K562 (cell line): ENCODE data around the gene GAB1. TPM values are rescaled to one million over a fixed set of nuclear protein-coding genes. Genes with fewer than 3 reads are reported as not detected.

Source experiments
- BACH1 ChIP-seq: fragments of 200-800 bp; sonication (Bioruptor generic); IDR thresholded peaks from 2 replicates; pipeline ENCODE4 v1.6.1; 2016; ENCODE audit warnings: missing genetic modification characterization, missing compliant biosample characterization
- DMBX1 ChIP-seq: fragments of 250-450 bp; sonication (Bioruptor Pico); IDR thresholded peaks from 2 replicates; pipeline ENCODE4 v1.8.0; 2022; ENCODE audit warnings: inconsistent platforms, mild to moderate bottlenecking, moderate library complexity, borderline replicate concordance
- GTF2A2 ChIP-seq: IDR thresholded peaks from 2 replicates; pipeline ENCODE4 v1.6.1; 2016; ENCODE audit warnings: mild to moderate bottlenecking, missing genetic modification characterization, missing compliant biosample characterization
- HDAC8 ChIP-seq: fragments of 450-650 bp; IDR thresholded peaks from 2 replicates; pipeline ENCODE4 v1.6.1; 2016; ENCODE audit warnings: mild to moderate bottlenecking, missing genetic modification characterization, moderate library complexity, missing compliant biosample characterization
- HIVEP1 ChIP-seq: fragments of 250-450 bp; sonication (Bioruptor Pico); IDR thresholded peaks from 2 replicates; pipeline ENCODE4 v1.4.0; 2020; ENCODE audit warnings: mild to moderate bottlenecking
- KLF13 ChIP-seq: fragments of 450-650 bp; IDR thresholded peaks from 2 replicates; pipeline ENCODE4 v1.6.1; 2016; ENCODE audit warnings: missing genetic modification characterization, low read depth, mild to moderate bottlenecking, missing compliant biosample characterization, moderate library complexity, borderline replicate concordance
- NFRKB ChIP-seq: fragments of 450-650 bp; IDR thresholded peaks from 2 replicates; pipeline ENCODE4 v1.6.1; 2016; ENCODE audit warnings: low read depth
- NR4A1 ChIP-seq, 2 experiments: fragments of 250-450 bp in 1 of 2; fragments of 450-650 bp in 1 of 2; sonication (Bioruptor Pico) in 1 of 2; IDR thresholded peaks; 2 replicates each; pipeline versions ENCODE4 v1.4.0 to v1.6.1; 2016 to 2020; ENCODE audit warnings: mild to moderate bottlenecking in 2 of 2, missing compliant biosample characterization in 1 of 2, missing genetic modification characterization in 1 of 2, moderate library complexity in 1 of 2
- PHTF2 ChIP-seq: fragments of 250-450 bp; sonication (Bioruptor Pico); IDR thresholded peaks from 2 replicates; pipeline ENCODE4 v1.5.0; 2021; ENCODE audit warnings: mild to moderate bottlenecking
- SMAD3 ChIP-seq: fragments of 450-650 bp; formaldehyde crosslinking; conservative IDR thresholded peaks from 2 replicates; pipeline ENCODE4 v1.4.0; 2020; ENCODE audit warnings: mild to moderate bottlenecking
- STAT5A ChIP-seq: IDR thresholded peaks from 2 replicates; pipeline ENCODE4 v1.6.1; 2012; ENCODE audit warnings: low read length, inconsistent platforms, borderline replicate concordance
- ZNF253 ChIP-seq: fragments of 250-450 bp; sonication (Bioruptor Pico); conservative IDR thresholded peaks from 2 replicates; pipeline ENCODE4 v1.6.1; 2021; ENCODE audit warnings: mild to moderate bottlenecking
- ZNF41 ChIP-seq: fragments of 250-450 bp; sonication (Bioruptor Pico); conservative IDR thresholded peaks from 2 replicates; pipeline ENCODE4 v1.4.0; 2020; ENCODE audit warnings: mild to moderate bottlenecking
- ZNF444 ChIP-seq: fragments of 250-450 bp; sonication (Bioruptor Pico); IDR thresholded peaks from 2 replicates; pipeline ENCODE4 v1.4.0; 2020; ENCODE audit warnings: mild to moderate bottlenecking, moderate library complexity
- ZNF766 ChIP-seq: fragments of 200-800 bp; sonication (Bioruptor generic); conservative IDR thresholded peaks from 2 replicates; pipeline ENCODE4 v1.6.1; 2016; ENCODE audit warnings: missing genetic modification characterization, missing compliant biosample characterization
- polyA plus RNA-seq, 8 experiments: library from polyadenylated mRNA; depleted of rRNA in 4 of 8; stranded (reverse) in 5 of 8; unstranded in 3 of 8; fragments of >200 nt; fragmentation: Nextera tagmentation in 2 of 8; fragmentation: Illumina TruSeq in 1 of 8; extraction: Ambion mirVana in 2 of 8; extraction: Trizol in 1 of 8; gene quantifications; 2 replicates each; pipeline versions ENCODE4 v1.2.1 to v1.2.3, GENCODE V29; 2011 to 2014; ENCODE audit warnings: inconsistent platforms in 1 of 8, missing spikeins in 1 of 8
- total RNA-seq, 7 experiments: library from RNA; depleted of rRNA in 6 of 7; stranded (reverse); fragments of >200 nt in 6 of 7; fragmentation: Illumina TruSeq in 2 of 7; extraction: Trizol in 2 of 7; gene quantifications; 2 replicates each; pipeline versions ENCODE4 v1.2.1 to v1.2.3, GENCODE V29; 2011 to 2021; ENCODE audit warnings: low replicate concordance in 1 of 7
- TF ChIP-seq, protein P1 (sequence below): fragments of 150-350 bp; IDR thresholded peaks from 2 replicates; pipeline ENCODE4 v1.6.1; 2014; ENCODE audit warnings: low read depth, mild to moderate bottlenecking, low read length, borderline replicate concordance
- TF ChIP-seq, protein P2 (sequence below): fragments of 200-800 bp; sonication (Bioruptor generic); IDR thresholded peaks from 2 replicates; pipeline ENCODE4 v1.6.1; 2017; ENCODE audit warnings: missing genetic modification characterization, missing compliant biosample characterization
- TF ChIP-seq, protein P3 (sequence below): sonication (generic); formaldehyde crosslinking; IDR thresholded peaks from 2 replicates; pipeline ENCODE4 v1.8.1; 2022; ENCODE audit warnings: missing genetic modification reagents
- TF ChIP-seq, protein P4 (sequence below): fragments of 250-450 bp; sonication (Bioruptor Pico); IDR thresholded peaks from 2 replicates; pipeline ENCODE4 v1.5.0; 2020; ENCODE audit warnings: mild to moderate bottlenecking

The GAB1 gene
- total and polyA plus RNA-seq, 9 of the 15 experiments (the other 6 are each of a cell fraction or from before 2014, with no cell fraction given) = 1.3 to 14.6 (median 7.5) TPM

DNA sequence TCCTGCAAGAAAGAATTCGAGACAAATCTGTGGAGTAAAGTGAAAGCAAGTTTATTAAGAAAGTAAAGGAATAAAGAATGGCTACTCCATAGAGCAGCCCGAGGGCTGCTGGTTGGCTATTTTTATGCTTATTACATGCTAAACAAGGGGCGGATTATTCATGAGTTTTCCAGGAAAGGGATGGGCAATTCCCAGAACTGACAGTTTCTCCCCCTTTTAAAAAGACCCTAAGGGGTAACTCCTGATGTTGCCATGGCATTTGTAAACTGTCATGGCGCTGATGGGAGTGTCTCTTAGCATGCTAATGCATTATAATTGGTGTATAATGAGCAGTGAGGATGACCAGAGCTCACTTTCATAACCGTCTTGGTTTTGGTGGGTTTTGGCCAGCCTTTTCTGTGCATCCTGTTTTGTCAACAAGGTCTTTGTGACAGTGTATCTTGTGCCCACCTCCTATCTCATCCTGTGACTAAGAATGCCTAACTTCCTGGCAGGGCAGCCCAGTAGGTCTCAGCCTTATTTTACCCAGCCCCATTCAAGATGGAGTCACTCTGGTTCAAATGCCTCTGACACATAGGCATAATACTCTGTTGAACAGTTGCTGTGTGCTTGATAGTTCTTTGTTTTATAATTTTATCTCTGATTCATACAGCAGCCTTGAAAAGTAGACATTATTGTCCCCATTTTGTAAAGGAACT is 25.8 kb downstream of the GAB1 start (continued):
- TF ChIP-seq, protein P1, sequence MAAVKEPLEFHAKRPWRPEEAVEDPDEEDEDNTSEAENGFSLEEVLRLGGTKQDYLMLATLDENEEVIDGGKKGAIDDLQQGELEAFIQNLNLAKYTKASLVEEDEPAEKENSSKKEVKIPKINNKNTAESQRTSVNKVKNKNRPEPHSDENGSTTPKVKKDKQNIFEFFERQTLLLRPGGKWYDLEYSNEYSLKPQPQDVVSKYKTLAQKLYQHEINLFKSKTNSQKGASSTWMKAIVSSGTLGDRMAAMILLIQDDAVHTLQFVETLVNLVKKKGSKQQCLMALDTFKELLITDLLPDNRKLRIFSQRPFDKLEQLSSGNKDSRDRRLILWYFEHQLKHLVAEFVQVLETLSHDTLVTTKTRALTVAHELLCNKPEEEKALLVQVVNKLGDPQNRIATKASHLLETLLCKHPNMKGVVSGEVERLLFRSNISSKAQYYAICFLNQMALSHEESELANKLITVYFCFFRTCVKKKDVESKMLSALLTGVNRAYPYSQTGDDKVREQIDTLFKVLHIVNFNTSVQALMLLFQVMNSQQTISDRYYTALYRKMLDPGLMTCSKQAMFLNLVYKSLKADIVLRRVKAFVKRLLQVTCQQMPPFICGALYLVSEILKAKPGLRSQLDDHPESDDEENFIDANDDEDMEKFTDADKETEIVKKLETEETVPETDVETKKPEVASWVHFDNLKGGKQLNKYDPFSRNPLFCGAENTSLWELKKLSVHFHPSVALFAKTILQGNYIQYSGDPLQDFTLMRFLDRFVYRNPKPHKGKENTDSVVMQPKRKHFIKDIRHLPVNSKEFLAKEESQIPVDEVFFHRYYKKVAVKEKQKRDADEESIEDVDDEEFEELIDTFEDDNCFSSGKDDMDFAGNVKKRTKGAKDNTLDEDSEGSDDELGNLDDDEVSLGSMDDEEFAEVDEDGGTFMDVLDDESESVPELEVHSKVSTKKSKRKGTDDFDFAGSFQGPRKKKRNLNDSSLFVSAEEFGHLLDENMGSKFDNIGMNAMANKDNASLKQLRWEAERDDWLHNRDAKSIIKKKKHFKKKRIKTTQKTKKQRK = no peak
- TF ChIP-seq HIVEP1 (CRISPR knock-in tag) (peak; percentile 78; the same call in 1 of the 2 replicates), STAT5A (peak; percentile 72), ZNF444 (CRISPR knock-in tag) (0 out of 2 replicates have a peak, but pooled peaks have one; percentile 57), ZNF766 (CRISPR knock-in tag) (0 out of 2 replicates have a peak, but pooled peaks have one; percentile 35), ZNF253 (CRISPR knock-in tag) (no peak), NR4A1 (CRISPR knock-in tag; IDR thresholded peaks at IDR 0.05) (no peak), NR4A1 (tag; IDR thresholded peaks at IDR 0.05) (peak; percentile 93), KLF13 (0 out of 2 replicates have a peak, but pooled peaks have one; percentile 28), NFRKB (no peak), GTF2A2 (peak; percentile 80), HDAC8 (peak; percentile 74; the same call in 1 of the 2 replicates), SMAD3 (CRISPR knock-in tag) (peak; percentile 61; the same call in 1 of the 2 replicates), BACH1 (tag) (peak; percentile 25; the same call in 1 of the 2 replicates), PHTF2 (CRISPR knock-in tag) (no peak), ZNF41 (CRISPR knock-in tag) (peak; percentile 80), DMBX1 (peak; percentile 97)
- TF ChIP-seq, protein P2, sequence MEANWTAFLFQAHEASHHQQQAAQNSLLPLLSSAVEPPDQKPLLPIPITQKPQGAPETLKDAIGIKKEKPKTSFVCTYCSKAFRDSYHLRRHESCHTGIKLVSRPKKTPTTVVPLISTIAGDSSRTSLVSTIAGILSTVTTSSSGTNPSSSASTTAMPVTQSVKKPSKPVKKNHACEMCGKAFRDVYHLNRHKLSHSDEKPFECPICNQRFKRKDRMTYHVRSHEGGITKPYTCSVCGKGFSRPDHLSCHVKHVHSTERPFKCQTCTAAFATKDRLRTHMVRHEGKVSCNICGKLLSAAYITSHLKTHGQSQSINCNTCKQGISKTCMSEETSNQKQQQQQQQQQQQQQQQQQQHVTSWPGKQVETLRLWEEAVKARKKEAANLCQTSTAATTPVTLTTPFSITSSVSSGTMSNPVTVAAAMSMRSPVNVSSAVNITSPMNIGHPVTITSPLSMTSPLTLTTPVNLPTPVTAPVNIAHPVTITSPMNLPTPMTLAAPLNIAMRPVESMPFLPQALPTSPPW (CRISPR knock-in tag) = no peak
- TF ChIP-seq, protein P3, sequence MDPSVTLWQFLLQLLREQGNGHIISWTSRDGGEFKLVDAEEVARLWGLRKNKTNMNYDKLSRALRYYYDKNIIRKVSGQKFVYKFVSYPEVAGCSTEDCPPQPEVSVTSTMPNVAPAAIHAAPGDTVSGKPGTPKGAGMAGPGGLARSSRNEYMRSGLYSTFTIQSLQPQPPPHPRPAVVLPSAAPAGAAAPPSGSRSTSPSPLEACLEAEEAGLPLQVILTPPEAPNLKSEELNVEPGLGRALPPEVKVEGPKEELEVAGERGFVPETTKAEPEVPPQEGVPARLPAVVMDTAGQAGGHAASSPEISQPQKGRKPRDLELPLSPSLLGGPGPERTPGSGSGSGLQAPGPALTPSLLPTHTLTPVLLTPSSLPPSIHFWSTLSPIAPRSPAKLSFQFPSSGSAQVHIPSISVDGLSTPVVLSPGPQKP (CRISPR knock-in tag) = no peak
- TF ChIP-seq, protein P4, sequence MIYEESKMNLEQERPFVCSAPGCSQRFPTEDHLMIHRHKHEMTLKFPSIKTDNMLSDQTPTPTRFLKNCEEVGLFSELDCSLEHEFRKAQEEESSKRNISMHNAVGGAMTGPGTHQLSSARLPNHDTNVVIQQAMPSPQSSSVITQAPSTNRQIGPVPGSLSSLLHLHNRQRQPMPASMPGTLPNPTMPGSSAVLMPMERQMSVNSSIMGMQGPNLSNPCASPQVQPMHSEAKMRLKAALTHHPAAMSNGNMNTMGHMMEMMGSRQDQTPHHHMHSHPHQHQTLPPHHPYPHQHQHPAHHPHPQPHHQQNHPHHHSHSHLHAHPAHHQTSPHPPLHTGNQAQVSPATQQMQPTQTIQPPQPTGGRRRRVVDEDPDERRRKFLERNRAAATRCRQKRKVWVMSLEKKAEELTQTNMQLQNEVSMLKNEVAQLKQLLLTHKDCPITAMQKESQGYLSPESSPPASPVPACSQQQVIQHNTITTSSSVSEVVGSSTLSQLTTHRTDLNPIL (CRISPR knock-in tag) = no peak
